GM10266 (cell line): Measurements from ENCODE around the gene VGLL4.
"Not testable (repeated sequence)": the region's sequence is repeated elsewhere in the genome, so short reads cannot be mapped to it uniquely, and the experiment has no call there.

Experiments used
- DNase-seq: peaks from one replicate; pipeline ENCODE4 v3.0.0; 2012; ENCODE audit errors: extremely low spot score
- TF ChIP-seq, protein P1 (sequence below): IDR thresholded peaks from 2 replicates; pipeline ENCODE4 v1.5.1; 2012; ENCODE audit warnings: mild to moderate bottlenecking, low read depth; ENCODE audit not compliant: control insufficient read depth, insufficient read depth; ENCODE audit errors: missing control alignments

The VGLL4 gene

DNA sequence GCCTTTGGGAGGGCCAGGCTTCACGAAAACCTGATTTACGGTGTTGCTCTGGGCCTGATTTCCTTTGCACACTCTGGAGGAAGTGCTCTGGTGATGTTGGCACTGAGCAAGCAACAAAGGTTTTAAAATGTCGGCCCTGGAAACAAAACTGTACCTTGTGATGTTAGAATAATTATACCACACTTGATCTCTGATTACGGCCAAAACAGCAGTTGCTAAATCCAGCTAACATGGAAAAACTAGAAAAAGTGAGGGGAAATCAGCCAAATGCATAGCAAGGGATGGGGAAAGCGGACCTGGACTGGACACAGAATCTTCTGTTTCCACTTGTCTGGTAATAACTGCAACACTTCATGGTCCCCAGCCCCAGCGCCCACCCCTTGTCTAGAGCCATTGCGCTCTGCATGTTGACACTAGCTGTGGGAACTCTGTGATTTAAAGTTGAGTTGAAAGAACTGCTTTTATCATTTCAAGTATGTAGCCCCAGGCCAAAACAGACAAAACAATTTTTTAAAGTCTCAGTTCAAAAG lies 120.1 kb downstream of the VGLL4 start:
- DNase-seq: no peak
- TF ChIP-seq, protein P1, sequence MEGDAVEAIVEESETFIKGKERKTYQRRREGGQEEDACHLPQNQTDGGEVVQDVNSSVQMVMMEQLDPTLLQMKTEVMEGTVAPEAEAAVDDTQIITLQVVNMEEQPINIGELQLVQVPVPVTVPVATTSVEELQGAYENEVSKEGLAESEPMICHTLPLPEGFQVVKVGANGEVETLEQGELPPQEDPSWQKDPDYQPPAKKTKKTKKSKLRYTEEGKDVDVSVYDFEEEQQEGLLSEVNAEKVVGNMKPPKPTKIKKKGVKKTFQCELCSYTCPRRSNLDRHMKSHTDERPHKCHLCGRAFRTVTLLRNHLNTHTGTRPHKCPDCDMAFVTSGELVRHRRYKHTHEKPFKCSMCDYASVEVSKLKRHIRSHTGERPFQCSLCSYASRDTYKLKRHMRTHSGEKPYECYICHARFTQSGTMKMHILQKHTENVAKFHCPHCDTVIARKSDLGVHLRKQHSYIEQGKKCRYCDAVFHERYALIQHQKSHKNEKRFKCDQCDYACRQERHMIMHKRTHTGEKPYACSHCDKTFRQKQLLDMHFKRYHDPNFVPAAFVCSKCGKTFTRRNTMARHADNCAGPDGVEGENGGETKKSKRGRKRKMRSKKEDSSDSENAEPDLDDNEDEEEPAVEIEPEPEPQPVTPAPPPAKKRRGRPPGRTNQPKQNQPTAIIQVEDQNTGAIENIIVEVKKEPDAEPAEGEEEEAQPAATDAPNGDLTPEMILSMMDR: no peak

DNA sequence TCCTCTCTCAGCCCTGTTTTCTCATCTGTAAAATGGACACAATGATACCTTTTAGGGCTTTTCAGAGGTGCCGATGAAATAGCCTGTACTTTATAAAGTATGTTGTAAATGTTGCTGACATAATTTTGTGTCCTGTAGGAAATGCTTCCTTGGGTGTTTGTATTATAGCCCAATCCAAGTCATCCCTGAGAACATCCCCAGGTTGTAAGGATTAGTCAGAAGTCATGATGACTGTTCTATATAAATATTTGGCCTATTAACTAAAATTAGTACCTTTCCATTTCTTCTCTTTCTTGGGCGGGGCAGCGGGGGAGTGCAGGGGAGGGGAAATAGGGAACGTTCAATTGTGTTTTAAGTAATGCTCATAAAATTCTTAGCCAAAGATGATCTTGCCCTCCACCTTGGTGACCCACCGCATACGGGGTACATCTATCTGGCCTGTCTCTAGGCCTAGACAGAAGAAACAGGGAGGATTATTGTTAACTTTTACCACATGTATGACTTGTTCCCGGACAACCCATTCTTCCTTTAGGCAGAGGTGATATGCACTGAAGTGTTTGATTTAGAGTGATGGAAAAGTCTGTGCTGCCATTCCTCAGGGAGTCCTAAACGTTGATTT lies 120.7 kb downstream of the VGLL4 start:
- no peak for DNase-seq
- TF ChIP-seq, protein P1: no peak

DNA sequence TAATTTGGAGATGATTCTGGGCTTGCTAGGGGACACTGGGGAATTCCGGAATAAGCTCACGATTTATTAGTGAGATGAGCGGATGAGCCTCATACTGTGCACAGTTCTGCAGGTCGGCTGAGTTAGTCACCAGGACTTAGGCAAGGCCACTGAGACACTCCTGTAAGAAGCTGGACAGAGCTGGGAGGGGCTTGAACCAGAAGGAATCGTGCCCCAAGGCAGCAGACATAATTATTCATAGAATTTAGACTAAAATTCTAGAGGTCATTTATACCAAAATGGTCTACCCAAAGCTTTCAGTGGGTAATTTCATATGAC lies 121.4 kb downstream of the VGLL4 start:
- TF ChIP-seq, protein P1: no peak
- no peak for DNase-seq

DNA sequence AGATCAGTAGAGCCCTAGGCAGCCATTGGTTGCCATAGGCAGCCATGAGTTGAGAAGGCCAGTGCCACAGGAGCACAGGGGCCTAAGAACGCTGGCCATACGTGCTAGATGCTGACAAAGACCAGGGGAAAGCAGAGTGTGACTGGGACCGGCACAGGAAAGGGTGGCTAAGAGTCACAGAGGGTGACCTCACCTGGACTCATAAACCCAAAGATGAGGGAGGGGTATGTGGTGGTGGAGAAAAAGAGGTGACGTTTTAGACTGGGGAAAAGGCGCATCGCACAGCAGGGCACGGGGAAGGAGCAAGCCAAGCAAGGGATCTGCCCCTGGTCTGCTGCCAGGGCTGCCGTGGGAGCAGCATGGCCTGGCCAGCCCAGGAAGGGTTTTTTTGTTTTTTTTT lies 122.5 kb downstream of the VGLL4 start:
- TF ChIP-seq, protein P1: no peak
- no peak for DNase-seq

DNA sequence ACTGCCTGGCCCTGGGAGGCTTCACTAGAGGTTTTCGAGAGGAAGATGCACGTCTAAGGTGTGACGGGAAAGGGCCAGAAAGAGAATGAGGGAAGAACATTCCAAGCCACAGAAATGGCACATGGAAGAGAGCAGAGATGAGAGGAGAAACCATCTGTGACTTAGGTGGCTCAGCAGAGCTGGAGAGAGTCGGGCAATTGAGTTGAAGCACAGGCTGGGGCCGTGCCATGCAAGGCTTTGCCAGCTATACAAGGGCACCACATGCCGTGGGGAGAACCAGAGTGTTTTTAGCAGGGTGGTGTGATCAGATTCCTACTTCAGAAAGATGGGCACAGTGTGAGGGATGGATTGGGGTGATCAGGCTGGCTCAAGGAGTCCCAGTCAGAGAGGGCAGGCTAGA lies 126.1 kb downstream of the VGLL4 start:
- TF ChIP-seq, protein P1: no peak
- DNase-seq: no peak

DNA sequence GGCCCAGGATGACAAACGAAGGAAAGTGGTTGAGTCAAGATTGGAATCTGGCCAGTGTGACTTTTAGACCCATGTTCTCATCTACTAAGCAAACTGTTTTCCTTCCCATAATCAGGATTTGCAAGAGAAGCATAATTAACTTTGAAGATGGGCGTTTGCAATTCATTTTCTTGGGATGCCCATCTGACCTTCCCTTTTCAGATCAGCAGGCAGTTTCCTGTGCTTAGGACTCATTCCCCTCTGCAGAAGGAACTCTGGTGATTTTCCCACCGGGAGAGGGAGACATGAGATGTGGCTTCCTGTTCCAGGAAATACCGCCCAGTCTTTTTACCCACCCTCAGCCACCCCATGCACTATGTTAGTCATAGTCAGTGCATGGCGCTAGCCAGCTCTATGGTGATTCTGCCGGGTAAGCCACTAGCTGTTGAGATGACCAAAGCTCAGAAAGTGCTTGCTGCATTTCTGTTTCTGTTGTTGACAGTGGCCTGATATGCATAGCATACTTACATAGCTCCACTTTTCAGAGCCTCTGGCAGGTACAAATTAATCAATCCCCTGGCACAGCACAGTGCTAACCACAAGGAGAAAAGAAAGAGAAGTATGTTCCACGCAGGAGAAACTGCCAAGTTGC lies 129.4 kb downstream of the VGLL4 start:
- TF ChIP-seq, protein P1: no peak
- DNase-seq: no peak

DNA sequence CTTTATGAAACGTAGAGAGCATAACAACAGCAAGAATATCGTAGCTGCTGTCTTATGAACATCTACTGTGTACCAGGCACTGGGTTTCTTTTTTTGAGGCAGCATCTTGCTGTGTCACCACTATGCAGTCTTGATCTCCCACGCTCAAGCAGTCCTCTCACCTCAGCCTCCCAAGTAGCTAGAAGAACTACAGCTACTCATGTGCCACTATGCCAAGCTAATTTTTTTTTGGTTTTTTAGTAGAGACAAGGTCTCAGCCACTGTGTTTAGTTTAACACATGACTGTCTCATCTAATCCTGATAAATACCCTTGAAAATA lies 129.9 kb downstream of the VGLL4 start:
- no peak for DNase-seq

DNA sequence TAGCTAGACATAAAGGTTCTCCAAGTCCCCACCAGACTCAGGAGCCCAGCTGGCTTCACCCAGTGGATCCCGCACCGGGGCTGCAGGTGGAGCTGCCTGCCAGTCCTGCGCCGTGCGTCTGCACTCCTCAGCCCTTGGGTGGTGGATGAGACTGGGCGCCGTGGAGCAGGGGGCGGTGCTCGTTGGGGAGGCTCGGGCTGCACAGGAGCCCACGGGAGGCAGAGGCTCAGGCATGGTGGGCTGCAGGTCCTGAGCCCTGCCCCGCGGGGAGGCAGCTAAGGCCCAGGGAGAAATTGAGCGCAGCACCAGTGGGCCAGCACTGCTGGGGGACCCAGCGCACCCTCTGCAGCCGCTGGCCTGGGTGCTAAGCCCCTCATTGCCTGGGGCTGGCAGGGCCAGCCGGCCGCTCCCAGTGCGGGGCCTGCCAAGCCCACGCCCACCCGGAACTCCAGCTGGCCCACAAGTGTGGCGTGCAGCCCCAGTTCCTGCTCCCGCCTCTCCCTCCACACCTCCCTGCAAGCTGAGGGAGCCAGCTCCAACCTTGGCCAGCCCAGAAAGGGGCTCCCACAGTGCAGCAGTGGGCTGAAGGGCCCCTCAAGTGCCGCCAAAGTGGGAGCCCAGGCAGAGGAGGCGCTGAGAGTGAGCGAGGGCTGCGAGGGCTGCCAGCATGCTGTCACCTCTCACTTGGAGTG lies 130.4 kb downstream of the VGLL4 start:
- not testable (repeated sequence) for DNase-seq

More for the DNA sequence above, 129.9 kb downstream of the VGLL4 start:
- TF ChIP-seq, protein P1: no peak

DNA sequence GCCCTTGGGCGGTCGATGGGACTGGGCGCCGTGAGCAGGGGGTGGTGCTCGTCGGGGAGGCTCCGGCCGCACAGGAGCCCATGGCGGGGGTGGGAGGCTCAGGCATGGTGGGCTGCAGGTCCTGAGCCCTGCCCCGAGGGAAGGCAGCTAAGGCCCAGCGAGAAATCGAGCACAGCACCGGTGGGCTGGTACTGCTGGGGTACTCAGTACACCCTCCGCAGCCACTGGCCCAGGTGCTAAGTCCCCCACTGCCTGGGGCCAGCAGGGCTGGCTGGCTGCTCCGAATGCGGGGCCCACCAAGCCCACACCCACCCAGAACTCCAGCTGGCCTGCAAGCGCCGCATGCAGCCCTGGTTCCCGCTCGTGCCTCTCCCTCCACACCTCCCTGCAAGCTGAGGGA lies 132.1 kb downstream of the VGLL4 start:
- DNase-seq: not testable (repeated sequence)
